B cell (primary cell): ENCODE results near the gene ADA. TPM values are rescaled to one million over a fixed set of nuclear protein-coding genes. Genes with fewer than 3 reads are reported as not detected.

Experiments used
- ATAC-seq: fragments of 200-7000 bp; cut with Tn5 transposase; one replicate; pipeline ENCODE4 v1.10.0; 2021; ENCODE audit warnings: low read depth, mild to moderate bottlenecking, moderate number of reproducible peaks, moderate library complexity
- CTCF ChIA-PET: fragments of 350-600 bp; sonication (Branson Sonifier 250); formaldehyde crosslinking; loops from one replicate; lab custom pipeline; 2021; ENCODE audit warnings: antibody characterized with exemption, inconsistent platforms; lab: Charles Lee
- POLR2A ChIA-PET: fragments of 350-600 bp; sonication (Branson Sonifier 250); formaldehyde crosslinking; loops from one replicate; lab custom pipeline; 2021; ENCODE audit warnings: antibody characterized with exemption; lab: Charles Lee
- DNase-seq: peaks from one replicate; pipeline ENCODE4 v3.0.0; 2013
- H2AFZ ChIP-seq: 2 replicates; pipeline ENCODE4 v1.6.1; 2012; ENCODE audit warnings: mild to moderate bottlenecking, low read depth, low read length; ENCODE audit not compliant: insufficient read depth, poor library complexity, severe bottlenecking
- H3K27ac ChIP-seq, 2 donors: 1 replicate in 1 of 2; 2 replicates in 1 of 2; pipeline ENCODE4 v1.5.1; 2012 to 2013; ENCODE audit warnings: low read length in 2 of 2, mild to moderate bottlenecking in 2 of 2, moderate library complexity in 1 of 2
- H3K27me3 ChIP-seq, 4 experiments: fragments of 200-600 bp in 1 of 4; sonication (generic) in 1 of 4; replicated peaks in 1 of 4; 1 replicate in 2 of 4; 2 replicates in 2 of 4; pipeline versions ENCODE4 v1.6.1 to v1.7.0; 2013 to 2016; ENCODE audit warnings: low read length in 3 of 4, mild to moderate bottlenecking in 2 of 4, mixed read lengths in 1 of 4, moderate library complexity in 1 of 4; ENCODE audit not compliant: insufficient read depth in 4 of 4, control insufficient read depth in 3 of 4; ENCODE audit errors: control extremely low read depth in 1 of 4
- H3K36me3 ChIP-seq, 2 experiments: replicated peaks in 1 of 2; 1 replicate in 1 of 2; 2 replicates in 1 of 2; pipeline versions ENCODE4 v1.6.1 to v1.7.1; 2013; ENCODE audit warnings: low read length in 1 of 2; ENCODE audit not compliant: insufficient read depth in 2 of 2, control insufficient read depth in 1 of 2; ENCODE audit errors: control extremely low read depth in 1 of 2, extremely low read depth in 1 of 2
- H3K4me1 ChIP-seq, 2 donors: fragments of 200-600 bp in 1 of 2; sonication (generic) in 1 of 2; 1 replicate in 1 of 2; 2 replicates in 1 of 2; pipeline versions ENCODE4 v1.5.1 to v1.6.1; 2013 to 2017; ENCODE audit warnings: low read length in 2 of 2; ENCODE audit not compliant: control insufficient read depth in 2 of 2, insufficient read depth in 2 of 2
- H3K4me2 ChIP-seq: replicated peaks from 2 replicates; pipeline ENCODE3; 2012; ENCODE audit warnings: mild to moderate bottlenecking, low read depth, low read length; ENCODE audit not compliant: poor library complexity, severe bottlenecking
- H3K4me3 ChIP-seq, 5 experiments: fragments of 200-600 bp in 1 of 5; sonication (generic) in 1 of 5; 1 replicate in 3 of 5; 2 replicates in 2 of 5; pipeline versions ENCODE4 v1.5.1 to v1.7.0; 2011 to 2016; ENCODE audit warnings: low read length in 4 of 5, mild to moderate bottlenecking in 4 of 5, low read depth in 2 of 5, control low read depth in 1 of 5, moderate library complexity in 1 of 5; ENCODE audit not compliant: insufficient read depth in 1 of 5; ENCODE audit errors: control extremely low read depth in 1 of 5, extremely low read depth in 1 of 5
- H3K79me2 ChIP-seq: fragments of 200-600 bp; sonication (generic); one replicate; pipeline ENCODE4 v1.6.0; 2016; ENCODE audit warnings: low read length; ENCODE audit not compliant: control insufficient read depth, insufficient read depth
- H3K9ac ChIP-seq: fragments of 200-600 bp; sonication (generic); 2 replicates; pipeline ENCODE4 v1.6.1; 2017; ENCODE audit warnings: mild to moderate bottlenecking, low read length, moderate library complexity
- H3K9me3 ChIP-seq, 3 donors: one replicate each; pipeline versions ENCODE4 v1.6.1 to v1.7.1; 2013; ENCODE audit warnings: low read length in 2 of 3; ENCODE audit not compliant: control insufficient read depth in 2 of 3, insufficient read depth in 1 of 3; ENCODE audit errors: control extremely low read depth in 1 of 3
- H4K20me1 ChIP-seq: 2 replicates; pipeline ENCODE4 v1.6.0; 2012; ENCODE audit warnings: mild to moderate bottlenecking, low read length; ENCODE audit not compliant: insufficient read depth, control insufficient read depth, poor library complexity, severe bottlenecking
- H3K27ac Mint-ChIP-seq: one replicate; pipeline ENCODE4 v1.8.0; 2021; ENCODE audit warnings: mixed read lengths
- H3K27me3 Mint-ChIP-seq: one replicate; pipeline ENCODE4 v1.8.0; 2021; ENCODE audit warnings: mixed read lengths
- H3K4me1 Mint-ChIP-seq: one replicate; pipeline ENCODE4 v1.8.0; 2021; ENCODE audit warnings: mixed read lengths
- H3K4me3 Mint-ChIP-seq: one replicate; pipeline ENCODE4 v1.8.0; 2021; ENCODE audit warnings: mixed read lengths
- H3K9me3 Mint-ChIP-seq: one replicate; pipeline ENCODE4 v1.8.0; 2022; ENCODE audit warnings: mixed read lengths; ENCODE audit not compliant: insufficient read depth
- CTCF ChIP-seq: fragments of 200-600 bp; IDR thresholded peaks from one replicate; pipeline ENCODE4 v1.8.0; 2022; ENCODE audit warnings: antibody characterized with exemption, mild to moderate bottlenecking
- EZH2 ChIP-seq: IDR thresholded peaks from 2 replicates; pipeline ENCODE4 v1.6.1; 2012; ENCODE audit warnings: borderline replicate concordance, low read depth, mild to moderate bottlenecking, moderate library complexity, low read length; ENCODE audit not compliant: insufficient read depth, poor library complexity, severe bottlenecking
- WGBS: methylation state at CpG from one replicate; pipeline ENCODE4 v1.1.5; 2013; ENCODE audit warnings: missing lambda C conversion rate; ENCODE audit not compliant: insufficient coverage; 5-methylcytosine and 5-hydroxymethylcytosine counted together
- intact Hi-C: fragments of 100-400 bp; cut with micrococcal nuclease; formaldehyde crosslinking; loops from one replicate; pipeline ENCODE4 v1.10.0; 2022
- polyA plus RNA-seq: library from polyadenylated mRNA; depleted of rRNA; stranded (reverse); fragments of >200 nt; gene quantifications from 2 replicates; pipeline ENCODE4 v1.2.3, GENCODE V29; 2012
- total RNA-seq, 2 donors: library from RNA; stranded (reverse); fragments of 120-200 nt in 1 of 2; gene quantifications; 1 replicate in 1 of 2; 2 replicates in 1 of 2; pipeline versions ENCODE4 v1.2.3 to v1.2.4, GENCODE V29; 2013 to 2022

ADA gene
- total and polyA plus RNA-seq, 2 donors (not counting 1 experiment from before 2014, with no cell fraction given) = 10.0 to 34.2 TPM

GRCh38 chr20:44649126-44649525 lies 2.4 kb downstream of the ADA start:
- Histone ChIP-seq H3K4me3 (no peak overlapping the region), H4K20me1 (no peaks in the 10 kb centered on the region), H3K4me2 (no peak overlapping the region), H3K4me1 (peaks cover 49 to 62% of the 10 kb centered on the region in 2 donors), H3K9ac (no peak overlapping the region), H3K27ac (no peak overlapping the region), H3K9me3 (no peaks in the 10 kb centered on the region), H3K27me3 (no peaks in the 10 kb centered on the region), H3K36me3 (no peaks in the 10 kb centered on the region), H3K79me2 (peaks cover 23% of the 10 kb centered on the region), H2AFZ (no peak overlapping the region)
- POLR2A ChIA-PET = interaction anchor here (0.9 kb wide), 1 partner anchor 22 kb away, joined by 5 read pairs; no protein-coding TSS in a partner anchor
- TF ChIP-seq EZH2 (no peak), CTCF (no peak)
- CTCF ChIA-PET = interaction anchor here (0.6 to 3.9 kb wide), 8 partner anchors 12 to 124 kb away, joined by 3 to 36 read pairs (median 4); no protein-coding TSS in a partner anchor
- H3K27me3 Mint-ChIP-seq = no peaks in the 10 kb centered on the region
- peak overlapping the region; percentile 65 for H3K27ac Mint-ChIP-seq
- 52% methylated on average over 2 of the region's 3 CpGs for WGBS
- ATAC-seq = no peak
- H3K9me3 Mint-ChIP-seq = no peaks in the 10 kb centered on the region
- no peak for DNase-seq
- H3K4me3 Mint-ChIP-seq = peak overlapping the region; percentile 54
- intact Hi-C loops = no loop called here
- H3K4me1 Mint-ChIP-seq = peaks cover 67% of the 10 kb centered on the region

- ChIA-PET POLR2A (no interaction called here), CTCF (interaction anchor here (1.2 to 3.9 kb wide), 6 partner anchors 11 to 73 kb away, joined by 3 to 36 read pairs (median 4); no protein-coding TSS in a partner anchor)
- H3K79me2 ChIP-seq = peaks cover 23% of the 10 kb centered on the region
Measured at GRCh38 chr20:44648579-44648978, 2.9 kb downstream of the ADA start.

More at GRCh38 chr20:44648579-44648978, 2.9 kb downstream of the ADA start:
- Mint-ChIP-seq H3K27ac (no peak overlapping the region), H3K9me3 (no peaks in the 10 kb centered on the region), H3K4me1 (peaks cover 72% of the 10 kb centered on the region), H3K27me3 (no peaks in the 10 kb centered on the region), H3K4me3 (peak overlapping the region; percentile 54)
- WGBS = 88% methylated on average over 7 of the region's 7 CpGs
- Histone ChIP-seq H3K27ac (no peak overlapping the region), H2AFZ (no peak overlapping the region), H3K9me3 (no peaks in the 10 kb centered on the region), H3K36me3 (no peaks in the 10 kb centered on the region), H3K27me3 (no peaks in the 10 kb centered on the region), H4K20me1 (no peaks in the 10 kb centered on the region), H3K9ac (no peak overlapping the region), H3K4me2 (no peak overlapping the region), H3K4me1 (peaks cover 50 to 67% of the 10 kb centered on the region in 2 donors), H3K4me3 (no peak overlapping the region)
- no peak for DNase-seq
- no peak for TF ChIP-seq CTCF
- no peak for TF ChIP-seq EZH2
- intact Hi-C loops = no loop called here
- ATAC-seq = no peak
